Parathyroid adenoma (tissue), 2 donors: ENCODE results near the gene KIF17.

ENCODE experiments used
- H2AFZ ChIP-seq: fragments of 300-600 bp; sonication (generic); one replicate; pipeline ENCODE4 v1.7.0; 2017; ENCODE audit warnings: antibody characterized with exemption, mild to moderate bottlenecking
- H3K27ac ChIP-seq: fragments of 300-600 bp; sonication (generic); one replicate; pipeline ENCODE4 v1.7.0; 2017
- H3K27me3 ChIP-seq: fragments of 300-600 bp; sonication (generic); one replicate; pipeline ENCODE4 v1.7.0; 2017; ENCODE audit warnings: low read length; ENCODE audit not compliant: control insufficient read depth, insufficient read depth
- H3K36me3 ChIP-seq: fragments of 300-600 bp; sonication (generic); one replicate; pipeline ENCODE4 v1.7.0; 2017; ENCODE audit warnings: low read length; ENCODE audit not compliant: control insufficient read depth, insufficient read depth
- H3K4me1 ChIP-seq: fragments of 300-600 bp; sonication (generic); one replicate; pipeline ENCODE4 v1.7.0; 2017; ENCODE audit warnings: control low read depth
- H3K4me2 ChIP-seq: fragments of 300-600 bp; sonication (generic); one replicate; pipeline ENCODE4 v1.7.0; 2017; ENCODE audit warnings: low read length
- H3K4me3 ChIP-seq: fragments of 300-600 bp; sonication (generic); one replicate; pipeline ENCODE4 v1.7.0; 2017; ENCODE audit warnings: low read depth, low read length
- H3K79me2 ChIP-seq: fragments of 300-600 bp; sonication (generic); one replicate; pipeline ENCODE4 v1.7.0; 2017; ENCODE audit warnings: control low read depth
- H3K9ac ChIP-seq: fragments of 300-600 bp; sonication (generic); one replicate; pipeline ENCODE4 v1.7.0; 2017; ENCODE audit warnings: mild to moderate bottlenecking
- H3K9me3 ChIP-seq: fragments of 300-600 bp; sonication (generic); one replicate; pipeline ENCODE4 v1.7.0; 2017; ENCODE audit warnings: low read length; ENCODE audit not compliant: control insufficient read depth
- CTCF ChIP-seq: fragments of 300-600 bp; sonication (generic); IDR thresholded peaks from one replicate; pipeline ENCODE4 v1.7.0; 2017; ENCODE audit warnings: antibody characterized with exemption, mild to moderate bottlenecking
- donor health status: primary hyperparathyroidism.

The KIF17 gene

GRCh38 chr1:20645414-20645813 is 72.4 kb downstream of the KIF17 start:
- no peak overlapping the region for H3K9ac ChIP-seq
- H3K79me2 ChIP-seq, result no peaks in the 10 kb centered on the region
- H3K4me1 ChIP-seq, result no peaks in the 10 kb centered on the region
- H3K27me3 ChIP-seq, result no peaks in the 10 kb centered on the region
- no peaks in the 10 kb centered on the region for H3K36me3 ChIP-seq
- H3K27ac ChIP-seq, result no peak overlapping the region
- H2AFZ ChIP-seq, result no peak overlapping the region
- no peak overlapping the region for H3K4me2 ChIP-seq
- no peaks in the 10 kb centered on the region for H3K9me3 ChIP-seq
- no peak for TF ChIP-seq CTCF
- H3K4me3 ChIP-seq, result no peak overlapping the region

DNA sequence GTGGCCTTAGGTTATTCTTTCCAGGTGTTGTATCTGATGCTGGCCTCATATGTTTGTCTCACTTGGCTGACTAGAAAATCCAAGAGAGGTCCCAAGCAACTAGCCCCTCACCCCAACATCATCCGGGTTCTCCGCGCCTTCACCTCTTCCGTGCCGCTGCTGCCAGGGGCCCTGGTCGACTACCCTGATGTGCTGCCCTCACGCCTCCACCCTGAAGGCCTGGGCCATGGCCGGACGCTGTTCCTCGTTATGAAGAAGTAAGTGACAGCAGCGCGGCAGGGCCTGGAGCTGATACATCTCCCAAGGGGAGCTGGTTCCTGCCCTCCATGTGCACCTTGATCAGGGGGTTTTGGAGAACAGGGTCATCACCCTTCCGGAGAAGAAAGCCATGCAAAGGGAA is 73.4 kb downstream of the KIF17 start:
- Histone ChIP-seq H3K27me3 (no peaks in the 10 kb centered on the region), H3K27ac (no peak overlapping the region), H3K79me2 (no peaks in the 10 kb centered on the region), H3K9me3 (no peaks in the 10 kb centered on the region), H2AFZ (no peak overlapping the region), H3K4me3 (no peak overlapping the region), H3K36me3 (no peaks in the 10 kb centered on the region), H3K4me1 (no peaks in the 10 kb centered on the region), H3K4me2 (no peak overlapping the region), H3K9ac (no peak overlapping the region)
- no peak for TF ChIP-seq CTCF

DNA sequence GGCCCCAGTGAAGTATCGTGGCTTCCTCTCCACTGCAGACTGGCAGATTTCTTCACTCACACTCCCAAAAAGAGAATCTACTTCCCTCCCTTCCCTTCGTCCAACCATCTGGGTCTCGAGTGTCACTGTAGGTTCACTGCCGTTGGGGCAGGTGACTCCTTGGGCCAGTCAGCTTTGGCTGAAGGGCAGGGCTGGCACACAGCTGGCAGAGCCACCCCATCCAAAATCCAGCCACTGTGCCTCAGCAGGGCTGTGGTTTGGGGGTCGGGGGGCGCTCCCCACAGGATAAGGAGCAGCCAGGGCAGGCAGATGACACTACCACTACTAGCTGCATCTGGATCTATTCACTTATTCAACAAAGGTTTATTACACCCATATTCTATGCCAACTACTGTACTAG is 74.7 kb downstream of the KIF17 start:
- H3K9ac ChIP-seq, result no peak overlapping the region
- H3K9me3 ChIP-seq, result no peaks in the 10 kb centered on the region
- no peak for TF ChIP-seq CTCF
- H3K36me3 ChIP-seq, result no peaks in the 10 kb centered on the region
- no peaks in the 10 kb centered on the region for H3K4me1 ChIP-seq
- H3K27ac ChIP-seq, result no peak overlapping the region
- no peaks in the 10 kb centered on the region for H3K79me2 ChIP-seq
- H2AFZ ChIP-seq, result no peak overlapping the region
- H3K4me2 ChIP-seq, result no peak overlapping the region
- no peaks in the 10 kb centered on the region for H3K27me3 ChIP-seq
- no peak overlapping the region for H3K4me3 ChIP-seq

GRCh38 chr1:20641975-20642374 is 75.8 kb downstream of the KIF17 start:
- no peak for TF ChIP-seq CTCF
- no peaks in the 10 kb centered on the region for H3K79me2 ChIP-seq
- no peak overlapping the region for H3K27ac ChIP-seq
- H3K4me1 ChIP-seq, result no peaks in the 10 kb centered on the region
- H3K36me3 ChIP-seq, result no peaks in the 10 kb centered on the region
- H3K4me3 ChIP-seq, result no peak overlapping the region
- no peaks in the 10 kb centered on the region for H3K27me3 ChIP-seq
- no peak overlapping the region for H2AFZ ChIP-seq
- no peak overlapping the region for H3K9ac ChIP-seq
- no peak overlapping the region for H3K4me2 ChIP-seq
- no peaks in the 10 kb centered on the region for H3K9me3 ChIP-seq

GRCh38 chr1:20640183-20640597 is 77.6 kb downstream of the KIF17 start:
- TF ChIP-seq CTCF, result peak; percentile 62
- no peaks in the 10 kb centered on the region for H3K27me3 ChIP-seq
- no peak overlapping the region for H2AFZ ChIP-seq
- no peak overlapping the region for H3K4me2 ChIP-seq
- H3K9ac ChIP-seq, result no peak overlapping the region
- H3K4me3 ChIP-seq, result no peak overlapping the region
- H3K9me3 ChIP-seq, result no peaks in the 10 kb centered on the region
- H3K27ac ChIP-seq, result no peak overlapping the region
- no peaks in the 10 kb centered on the region for H3K36me3 ChIP-seq
- no peaks in the 10 kb centered on the region for H3K4me1 ChIP-seq
- peaks cover under 1% of the 10 kb centered on the region for H3K79me2 ChIP-seq
